ENCODE data around the gene GFOD1.

GFOD1 gene

GRCh38 chr6:13421425-13422059 lies 65.9 kb downstream of the GFOD1 start:
- DNase-seq = no peak

- DNase-seq = no peak
These were observed 67.1 kb downstream of the GFOD1 start for GRCh38 chr6:13420269-13420668.

GRCh38 chr6:13419422-13420195 lies 67.8 kb downstream of the GFOD1 start:
- no peak for DNase-seq

- no peak for DNase-seq
These were observed 68.6 kb downstream of the GFOD1 start for GRCh38 chr6:13418844-13419243.

GRCh38 chr6:13417954-13418353 lies 69.4 kb downstream of the GFOD1 start:
- no peak for DNase-seq

- DNase-seq = no peak
These were observed 70.0 kb downstream of the GFOD1 start for GRCh38 chr6:13417431-13417830.

- no peak for DNase-seq
These were observed 72.1 kb downstream of the GFOD1 start for GRCh38 chr6:13415283-13415682.

GRCh38 chr6:13413900-13414555 lies 73.4 kb downstream of the GFOD1 start:
- no peak for DNase-seq

GRCh38 chr6:13413466-13413862 lies 73.9 kb downstream of the GFOD1 start:
- DNase-seq = no peak

- no peak for DNase-seq
These were observed 74.5 kb downstream of the GFOD1 start for GRCh38 chr6:13412639-13413465.

- DNase-seq = no peak
These were observed 75.2 kb downstream of the GFOD1 start for GRCh38 chr6:13412211-13412610.

GRCh38 chr6:13411484-13411883 lies 75.9 kb downstream of the GFOD1 start:
- DNase-seq = no peak

GRCh38 chr6:13409991-13410390 lies 77.4 kb downstream of the GFOD1 start:
- DNase-seq = no peak

GRCh38 chr6:13407709-13408695 lies 79.4 kb downstream of the GFOD1 start:
- DNase-seq = no peak

GRCh38 chr6:13407368-13407708 lies 80.1 kb downstream of the GFOD1 start:
- DNase-seq = no peak

GRCh38 chr6:13406781-13407180 lies 80.6 kb downstream of the GFOD1 start:
- no peak for DNase-seq

GRCh38 chr6:13405961-13406477 lies 81.4 kb downstream of the GFOD1 start:
- no peak for DNase-seq

- DNase-seq = no peak
These were observed 82.5 kb downstream of the GFOD1 start for GRCh38 chr6:13404892-13405254.

GRCh38 chr6:13404228-13404891 lies 83.0 kb downstream of the GFOD1 start:
- DNase-seq = no peak

- no peak for DNase-seq
These were observed 84.7 kb downstream of the GFOD1 start for GRCh38 chr6:13402711-13403110.

- DNase-seq = no peak
These were observed 86.6 kb downstream of the GFOD1 start for GRCh38 chr6:13400772-13401171.

Data from stimulated activated CD4-positive, alpha-beta T cell treated with anti-CD3 and anti-CD28 coated beads, Interleukin-4, amount 100 ng/mL, for 24 hours (primary cell).